HG02763 (cell line): Measurements from ENCODE around the gene KIFC1.
A peak's percentile ranks its signal among the peaks of the same experiment; 100 is the strongest.

Experiments
- ATAC-seq: cut with Tn5 transposase; IDR thresholded peaks from one replicate; pipeline ENCODE4 v1.9.1; 2021; ENCODE audit warnings: mild to moderate bottlenecking, moderate library complexity; ENCODE audit not compliant: unreplicated experiment

The KIFC1 gene

GRCh38 chr6:33439956-33440648, 48.5 kb downstream of the KIFC1 start:
- ATAC-seq: no peak

GRCh38 chr6:33440649-33441309, 49.2 kb downstream of the KIFC1 start:
- ATAC-seq: no peak

- ATAC-seq: no peak
Measured at GRCh38 chr6:33441457-33441856, 49.8 kb downstream of the KIFC1 start.

GRCh38 chr6:33442283-33442682, 50.7 kb downstream of the KIFC1 start:
- ATAC-seq: no peak

GRCh38 chr6:33443025-33443424, 51.4 kb downstream of the KIFC1 start:
- no peak for ATAC-seq

- no peak for ATAC-seq
Measured at GRCh38 chr6:33443619-33444504, 52.2 kb downstream of the KIFC1 start.

GRCh38 chr6:33445119-33445603, 53.5 kb downstream of the KIFC1 start:
- no peak for ATAC-seq

- ATAC-seq: no peak
Measured at GRCh38 chr6:33446356-33446755, 54.7 kb downstream of the KIFC1 start.

GRCh38 chr6:33450434-33450833, 58.8 kb downstream of the KIFC1 start:
- ATAC-seq: no peak

- no peak for ATAC-seq
Measured at GRCh38 chr6:33451606-33452005, 60.0 kb downstream of the KIFC1 start.

- no peak for ATAC-seq
Measured at GRCh38 chr6:33452496-33452895, 60.9 kb downstream of the KIFC1 start.

- no peak for ATAC-seq
Measured at GRCh38 chr6:33453393-33454008, 61.9 kb downstream of the KIFC1 start.

- ATAC-seq: peak; percentile 99
Measured at GRCh38 chr6:33454009-33454946, 62.7 kb downstream of the KIFC1 start, which contains the start of gene ZBTB9. TSS of gene ZBTB9 (plus strand) at chr6:33454576. CDS start at chr6:33455101, 525 bp downstream.

GRCh38 chr6:33455051-33455450, 63.4 kb downstream of the KIFC1 start:
- ATAC-seq: no peak

GRCh38 chr6:33456156-33456555, 64.5 kb downstream of the KIFC1 start:
- no peak for ATAC-seq

- ATAC-seq: no peak
Measured at GRCh38 chr6:33458676-33459075, 67.1 kb downstream of the KIFC1 start.

GRCh38 chr6:33459226-33459625, 67.6 kb downstream of the KIFC1 start:
- ATAC-seq: no peak
